K562 (cell line): ENCODE results near the gene HHLA2. TPM values are rescaled to one million over a fixed set of nuclear protein-coding genes. Genes with fewer than 3 reads are reported as not detected.

Experiments
- ATAC-seq: fragments of 200-7000 bp; cut with Tn5 transposase; 3 replicates; pipeline ENCODE4 v1.9.1; 2020; ENCODE audit warnings: moderate library complexity
- BruUV-seq: library from RNA; stranded (reverse); fragments of 400-500 nt; replicated peaks from 2 replicates; lab custom pipeline; 2021; lab: Mats Ljungman, UMichigan
- CTCF ChIA-PET: fragments of 300-600 bp; formaldehyde crosslinking; extraction: SDS; loops from one replicate; lab custom pipeline; 2021; ENCODE audit warnings: low intra/inter-chr PET ratio; lab: Yijun Ruan, JAX
- POLR2A ChIA-PET: fragments of 300-600, 350-650 bp; sonication (Branson Sonifier 250); formaldehyde crosslinking; extraction: SDS; loops from one replicate; lab custom pipeline; 2021; ENCODE audit warnings: antibody characterized with exemption, inconsistent platforms; lab: Yijun Ruan, JAX
- DNase-seq, 4 experiments: peaks; one replicate each; pipeline versions ENCODE4 v3.0.0 to v3.0.0-alpha.2; 2011 to 2018; ENCODE audit warnings: low spot score in 3 of 4, mixed read lengths in 3 of 4; ENCODE audit errors: extremely low read depth in 1 of 4
- FAIRE-seq: peaks from 2 replicates; lab custom pipeline; 2011; peaks lifted over from hg19 to GRCh38; lab: Jason Lieb, UNC
- H2AFZ ChIP-seq: 2 replicates; pipeline ENCODE4 v1.6.0; 2011; ENCODE audit warnings: low read depth, low read length, control low read depth, inconsistent platforms
- H3K27ac ChIP-seq: fragments of 200-600 bp; 3 replicates; pipeline ENCODE4 v1.8.0; 2011; ENCODE audit warnings: low read depth, mild to moderate bottlenecking, control low read depth, inconsistent platforms, low read length, moderate library complexity, mixed read lengths; ENCODE audit errors: extremely low read depth
- H3K27me3 ChIP-seq, 2 experiments: fragments of 300-600 bp in 1 of 2; 2 replicates in 1 of 2; 3 replicates in 1 of 2; pipeline versions ENCODE4 v1.6.0 to v1.8.0; 2011; ENCODE audit warnings: inconsistent platforms in 2 of 2, low read length in 2 of 2, mild to moderate bottlenecking in 1 of 2, mixed read lengths in 1 of 2, moderate library complexity in 1 of 2; ENCODE audit not compliant: control insufficient read depth in 2 of 2, insufficient read depth in 2 of 2
- H3K36me3 ChIP-seq: fragments of 300-600 bp; 3 replicates; pipeline ENCODE4 v1.8.0; 2011; ENCODE audit warnings: mild to moderate bottlenecking, low read length, inconsistent platforms; ENCODE audit not compliant: control insufficient read depth, insufficient read depth
- H3K4me1 ChIP-seq, 2 experiments: fragments of 200-600 bp in 1 of 2; replicated peaks in 1 of 2; 2 replicates in 1 of 2; 3 replicates in 1 of 2; pipeline versions ENCODE4 v1.5.1 to v1.8.0; 2011; ENCODE audit warnings: inconsistent platforms in 2 of 2, low read length in 2 of 2, mild to moderate bottlenecking in 1 of 2, mixed read lengths in 1 of 2, moderate library complexity in 1 of 2; ENCODE audit not compliant: control insufficient read depth in 2 of 2, insufficient read depth in 2 of 2
- H3K4me2 ChIP-seq: 2 replicates; pipeline ENCODE4 v1.6.1; 2011; ENCODE audit warnings: low read length, control low read depth, inconsistent platforms, mixed read lengths; ENCODE audit not compliant: insufficient read depth
- H3K4me3 ChIP-seq: fragments of 200-600 bp; sonication (generic), shearing (Covaris generic); 2 replicates; pipeline ENCODE4 v1.5.1; 2016; ENCODE audit warnings: control low read depth, inconsistent platforms
- H3K79me2 ChIP-seq: fragments of 200-600 bp; 3 replicates; pipeline ENCODE4 v1.8.0; 2011; ENCODE audit warnings: low read length, inconsistent platforms; ENCODE audit not compliant: control insufficient read depth, insufficient read depth
- H3K9ac ChIP-seq, 2 experiments: 2 replicates each; pipeline versions ENCODE4 v1.6.0 to v1.6.1; 2011; ENCODE audit warnings: low read depth in 2 of 2, low read length in 2 of 2, control low read depth in 1 of 2, inconsistent platforms in 1 of 2, mild to moderate bottlenecking in 1 of 2, mixed read lengths in 1 of 2; ENCODE audit not compliant: insufficient read depth in 1 of 2
- H3K9me1 ChIP-seq: one replicate; pipeline ENCODE4 v1.6.0; 2011; ENCODE audit warnings: inconsistent platforms, mild to moderate bottlenecking, low read length, moderate library complexity; ENCODE audit not compliant: control insufficient read depth, insufficient read depth
- H3K9me3 ChIP-seq: replicated peaks from 2 replicates; pipeline ENCODE4 v1.5.1; 2011; ENCODE audit warnings: low read depth, low read length, inconsistent platforms; ENCODE audit not compliant: control insufficient read depth, insufficient read depth
- H4K20me1 ChIP-seq: replicated peaks from 2 replicates; pipeline ENCODE4 v1.6.1; 2011; ENCODE audit warnings: low read length, inconsistent platforms, mixed read lengths; ENCODE audit not compliant: control insufficient read depth, insufficient read depth
- CXXC5 ChIP-seq: fragments of 250-450 bp; sonication (Bioruptor Pico); IDR thresholded peaks from 2 replicates; pipeline ENCODE4 v1.8.0; 2022; ENCODE audit warnings: inconsistent platforms, mild to moderate bottlenecking, moderate library complexity
- DIDO1 ChIP-seq: fragments of 450-650 bp; IDR thresholded peaks from 2 replicates; pipeline ENCODE4 v1.6.1; 2016; ENCODE audit warnings: low read depth, missing biosample characterization, missing genetic modification characterization
- HCFC1 ChIP-seq: IDR thresholded peaks from 2 replicates; pipeline ENCODE4 v1.6.1; 2012; ENCODE audit warnings: low read depth, low read length, improper control_type of control experiment
- MAFK ChIP-seq: IDR thresholded peaks from 2 replicates; pipeline ENCODE4 v1.6.1; 2011; ENCODE audit warnings: low read length, improper control_type of control experiment
- MTA2 ChIP-seq: fragments of 450-650 bp; IDR thresholded peaks from 2 replicates; pipeline ENCODE4 v1.6.1; 2016; ENCODE audit warnings: low read depth
- ZNF239 ChIP-seq: fragments of 250-450 bp; sonication (Bioruptor Pico); IDR thresholded peaks from 2 replicates; pipeline ENCODE4 v1.4.0; 2020; ENCODE audit warnings: mild to moderate bottlenecking
- ZNF274 ChIP-seq: IDR thresholded peaks from 2 replicates; pipeline ENCODE4 v1.6.1; 2011; ENCODE audit warnings: low read depth, mild to moderate bottlenecking, low read length, moderate library complexity, borderline replicate concordance
- WGBS: fragments of 100-300 bp; shearing (Covaris generic); methylation state at CpG from one replicate; pipeline ENCODE4 v1.1.6; 2016; ENCODE audit warnings: low coverage, mixed read lengths; ENCODE audit not compliant: insufficient coverage; ENCODE audit errors: missing lambda C conversion rate; 5-methylcytosine and 5-hydroxymethylcytosine counted together
- in situ Hi-C: fragments of 300-500 bp; cut with MboI; formaldehyde crosslinking; loops from 4 replicates; pipeline ENCODE4 v1.15.0; 2018; ENCODE audit warnings: inconsistent platforms, mixed read lengths
- intact Hi-C: fragments of 100-400 bp; cut with micrococcal nuclease; formaldehyde crosslinking; loops from 2 replicates; pipeline ENCODE4 v1.14.2; 2022
- polyA plus RNA-seq, 8 experiments: library from polyadenylated mRNA; depleted of rRNA in 4 of 8; stranded (reverse) in 5 of 8; unstranded in 3 of 8; fragments of >200 nt; fragmentation: Nextera tagmentation in 2 of 8; fragmentation: Illumina TruSeq in 1 of 8; extraction: Ambion mirVana in 2 of 8; extraction: Trizol in 1 of 8; gene quantifications; 2 replicates each; pipeline versions ENCODE4 v1.2.1 to v1.2.3, GENCODE V29; 2011 to 2014; ENCODE audit warnings: inconsistent platforms in 1 of 8, missing spikeins in 1 of 8
- total RNA-seq, 7 experiments: library from RNA; depleted of rRNA in 6 of 7; stranded (reverse); fragments of >200 nt in 6 of 7; fragmentation: Illumina TruSeq in 2 of 7; extraction: Trizol in 2 of 7; gene quantifications; 2 replicates each; pipeline versions ENCODE4 v1.2.1 to v1.2.3, GENCODE V29; 2011 to 2021; ENCODE audit warnings: low replicate concordance in 1 of 7
- TF ChIP-seq, protein P1 (sequence below): IDR thresholded peaks from 2 replicates; pipeline ENCODE4 v1.6.1; 2011; ENCODE audit warnings: borderline replicate concordance, low read depth, mild to moderate bottlenecking, moderate library complexity, low read length; ENCODE audit not compliant: insufficient read depth, poor library complexity, severe bottlenecking

HHLA2 gene
- total and polyA plus RNA-seq, 9 of the 15 experiments (the other 6 are each of a cell fraction or from before 2014, with no cell fraction given): 0.04 TPM; not detected in 7

DNA sequence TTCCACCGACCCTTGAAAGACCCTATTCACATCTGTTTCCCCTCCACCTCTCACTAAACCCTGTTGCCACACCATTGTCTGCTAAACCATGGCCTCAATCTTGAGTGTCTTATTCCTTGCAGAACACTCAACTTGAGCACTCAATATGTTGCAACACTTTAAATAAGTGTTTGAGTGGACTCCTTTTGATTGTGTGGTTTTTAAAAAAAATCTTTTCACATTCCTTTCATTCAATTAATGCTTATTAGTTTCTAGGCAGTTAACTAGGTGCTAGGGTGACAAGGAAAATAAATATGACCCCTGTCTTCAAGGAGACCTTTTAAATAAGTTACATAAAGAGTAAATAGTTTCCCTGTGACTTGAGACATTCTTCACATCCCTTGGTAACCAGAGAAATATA, 13.3 kb upstream of the HHLA2 start:
- Histone ChIP-seq H3K36me3 (no peaks in the 10 kb centered on the region), H3K4me2 (no peak overlapping the region), H3K4me1 (no peaks in the 10 kb centered on the region), H3K79me2 (no peaks in the 10 kb centered on the region), H3K4me3 (no peak overlapping the region), H3K9ac (no peak overlapping the region), H2AFZ (no peak overlapping the region), H4K20me1 (no peaks in the 10 kb centered on the region), H3K9me3 (no peaks in the 10 kb centered on the region), H3K9me1 (no peaks in the 10 kb centered on the region), H3K27ac (no peak overlapping the region), H3K27me3 (no peaks in the 10 kb centered on the region)
- in situ Hi-C loops: no loop called here
- DNase-seq: no peak
- no peak for ATAC-seq
- TF ChIP-seq MAFK (no peak), DIDO1 (tag) (no peak), HCFC1 (no peak), CXXC5 (CRISPR knock-in tag) (no peak), ZNF239 (CRISPR knock-in tag) (no peak), MTA2 (no peak), ZNF274 (no peak)
- TF ChIP-seq, protein P1, sequence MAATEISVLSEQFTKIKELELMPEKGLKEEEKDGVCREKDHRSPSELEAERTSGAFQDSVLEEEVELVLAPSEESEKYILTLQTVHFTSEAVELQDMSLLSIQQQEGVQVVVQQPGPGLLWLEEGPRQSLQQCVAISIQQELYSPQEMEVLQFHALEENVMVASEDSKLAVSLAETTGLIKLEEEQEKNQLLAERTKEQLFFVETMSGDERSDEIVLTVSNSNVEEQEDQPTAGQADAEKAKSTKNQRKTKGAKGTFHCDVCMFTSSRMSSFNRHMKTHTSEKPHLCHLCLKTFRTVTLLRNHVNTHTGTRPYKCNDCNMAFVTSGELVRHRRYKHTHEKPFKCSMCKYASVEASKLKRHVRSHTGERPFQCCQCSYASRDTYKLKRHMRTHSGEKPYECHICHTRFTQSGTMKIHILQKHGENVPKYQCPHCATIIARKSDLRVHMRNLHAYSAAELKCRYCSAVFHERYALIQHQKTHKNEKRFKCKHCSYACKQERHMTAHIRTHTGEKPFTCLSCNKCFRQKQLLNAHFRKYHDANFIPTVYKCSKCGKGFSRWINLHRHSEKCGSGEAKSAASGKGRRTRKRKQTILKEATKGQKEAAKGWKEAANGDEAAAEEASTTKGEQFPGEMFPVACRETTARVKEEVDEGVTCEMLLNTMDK: no peak
- intact Hi-C loops: no loop called here
- BruUV-seq: no TSS peak
- ChIA-PET POLR2A (no interaction called here), CTCF (no interaction called here)
- FAIRE-seq: no peak
- WGBS: 0% methylated on average over 1 of the region's 1 CpG
